ENCODE results near the gene TCP11. TPM values are rescaled to one million over a fixed set of nuclear protein-coding genes. Genes with fewer than 3 reads are reported as not detected.

TCP11 gene
- total and polyA plus RNA-seq, 2 donors (not counting 1 experiment from before 2014, with no cell fraction given), result not detected

DNA sequence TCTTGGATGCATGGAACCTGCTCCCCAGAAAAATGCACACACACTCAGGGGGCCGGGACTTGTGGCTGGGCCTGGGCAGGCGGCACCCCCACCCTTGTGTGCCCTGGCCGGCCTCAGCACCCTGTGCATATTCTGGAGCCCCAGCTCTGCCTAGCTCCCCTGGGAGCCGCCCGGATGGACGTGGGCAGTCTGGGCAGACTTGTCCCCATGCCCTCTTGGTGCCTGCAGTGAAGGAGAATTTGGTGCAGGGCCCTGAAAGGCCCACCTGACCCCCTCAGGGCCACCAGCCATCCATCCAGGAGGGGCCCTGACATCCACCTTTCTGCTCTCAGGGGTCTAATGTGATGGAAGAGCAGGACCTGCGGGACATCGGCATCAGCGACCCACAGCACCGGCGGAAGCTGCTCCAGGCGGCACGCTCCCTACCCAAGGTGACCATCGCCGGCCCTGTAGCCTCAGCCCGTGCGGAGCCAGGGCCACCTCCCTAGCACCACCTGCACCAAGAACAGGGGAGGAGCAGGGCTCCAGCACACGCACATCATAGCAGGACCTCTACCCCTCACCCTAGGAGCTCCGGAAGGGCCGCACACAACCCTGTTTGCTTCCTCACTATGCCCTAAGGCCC is 62.8 kb downstream of the TCP11 start:
- H3K4me3 ChIP-seq (ENCODE audit: control extremely low read depth in 1 of 5, extremely low read depth in 1 of 5, insufficient read depth in 1 of 5, low read depth in 2 of 5, low read length in 4 of 5), result no peak overlapping the region
- H3K4me2 ChIP-seq (replicated peaks; ENCODE audit: low read depth, low read length, poor library complexity, severe bottlenecking), result no peak overlapping the region
- no peak overlapping the region for H3K4me3 Mint-ChIP-seq
- DNase-seq (no peak), ATAC-seq (ENCODE audit: low read depth) (no peak)
- no peaks in the 10 kb centered on the region for H3K4me1 Mint-ChIP-seq
- H3K9me3 Mint-ChIP-seq (ENCODE audit: insufficient read depth), result no peaks in the 10 kb centered on the region
- 98% methylated on average over 17 of the region's 20 CpGs for WGBS (ENCODE audit: insufficient coverage)
- no peak overlapping the region for H3K27ac Mint-ChIP-seq
- ChIA-PET CTCF (no interaction called here), POLR2A (no interaction called here)
- H3K36me3 ChIP-seq (replicated peaks in 1 of 2; ENCODE audit: control extremely low read depth in 1 of 2, control insufficient read depth in 1 of 2, extremely low read depth in 1 of 2, insufficient read depth in 2 of 2, low read length in 1 of 2), result peaks cover 0 to 30% of the 10 kb centered on the region in 2 experiments
- TF ChIP-seq EZH2 (IDR thresholded peaks at IDR 0.05; ENCODE audit: borderline replicate concordance, insufficient read depth, low read depth, low read length, poor library complexity, severe bottlenecking), result no peak
- TF ChIP-seq, protein P1, sequence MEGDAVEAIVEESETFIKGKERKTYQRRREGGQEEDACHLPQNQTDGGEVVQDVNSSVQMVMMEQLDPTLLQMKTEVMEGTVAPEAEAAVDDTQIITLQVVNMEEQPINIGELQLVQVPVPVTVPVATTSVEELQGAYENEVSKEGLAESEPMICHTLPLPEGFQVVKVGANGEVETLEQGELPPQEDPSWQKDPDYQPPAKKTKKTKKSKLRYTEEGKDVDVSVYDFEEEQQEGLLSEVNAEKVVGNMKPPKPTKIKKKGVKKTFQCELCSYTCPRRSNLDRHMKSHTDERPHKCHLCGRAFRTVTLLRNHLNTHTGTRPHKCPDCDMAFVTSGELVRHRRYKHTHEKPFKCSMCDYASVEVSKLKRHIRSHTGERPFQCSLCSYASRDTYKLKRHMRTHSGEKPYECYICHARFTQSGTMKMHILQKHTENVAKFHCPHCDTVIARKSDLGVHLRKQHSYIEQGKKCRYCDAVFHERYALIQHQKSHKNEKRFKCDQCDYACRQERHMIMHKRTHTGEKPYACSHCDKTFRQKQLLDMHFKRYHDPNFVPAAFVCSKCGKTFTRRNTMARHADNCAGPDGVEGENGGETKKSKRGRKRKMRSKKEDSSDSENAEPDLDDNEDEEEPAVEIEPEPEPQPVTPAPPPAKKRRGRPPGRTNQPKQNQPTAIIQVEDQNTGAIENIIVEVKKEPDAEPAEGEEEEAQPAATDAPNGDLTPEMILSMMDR (IDR thresholded peaks at IDR 0.05), result no peak
- no peaks in the 10 kb centered on the region for H3K4me1 ChIP-seq (ENCODE audit: control insufficient read depth in 2 of 2, insufficient read depth in 2 of 2, low read length in 2 of 2)
- intact Hi-C loops (cut with micrococcal nuclease), result no loop called here
- no peak overlapping the region for H3K9ac ChIP-seq (ENCODE audit: low read length)
- H3K9me3 ChIP-seq (ENCODE audit: control extremely low read depth in 1 of 3, control insufficient read depth in 2 of 3, insufficient read depth in 1 of 3, low read length in 2 of 3), result no peaks in the 10 kb centered on the region
- no peak overlapping the region for H2AFZ ChIP-seq (ENCODE audit: insufficient read depth, low read depth, low read length, poor library complexity, severe bottlenecking)
- no peaks in the 10 kb centered on the region for H3K27me3 ChIP-seq (replicated peaks in 1 of 4; ENCODE audit: control extremely low read depth in 1 of 4, control insufficient read depth in 3 of 4, insufficient read depth in 4 of 4, low read length in 3 of 4)
- no peak overlapping the region for H3K27ac ChIP-seq (ENCODE audit: low read length in 2 of 2)
- H3K27me3 Mint-ChIP-seq, result no peaks in the 10 kb centered on the region
- no peaks in the 10 kb centered on the region for H4K20me1 ChIP-seq (ENCODE audit: control insufficient read depth, insufficient read depth, low read length, poor library complexity, severe bottlenecking)
- H3K79me2 ChIP-seq (ENCODE audit: control insufficient read depth, insufficient read depth, low read length), result no peaks in the 10 kb centered on the region

DNA sequence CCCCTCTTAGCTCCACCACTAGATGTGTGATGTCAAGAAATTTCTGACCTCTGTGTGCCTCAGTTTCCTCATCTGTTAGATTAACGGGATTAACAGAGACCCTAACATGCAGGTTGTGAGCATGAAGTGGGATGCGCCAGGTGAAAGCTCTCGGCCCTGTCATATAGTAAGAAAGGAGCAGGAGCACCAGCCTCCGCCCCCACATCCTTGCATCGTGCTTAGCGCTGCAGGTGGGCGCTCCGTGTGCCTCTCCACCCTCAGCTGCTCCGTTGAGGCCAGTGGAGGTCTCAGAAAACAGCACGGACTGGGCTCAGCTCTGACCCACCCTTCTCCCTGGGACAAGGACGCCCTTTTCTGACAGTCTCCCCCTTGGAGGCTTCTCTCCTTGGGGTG is 63.4 kb downstream of the TCP11 start:
- no peak overlapping the region for H2AFZ ChIP-seq (ENCODE audit: insufficient read depth, low read depth, low read length, poor library complexity, severe bottlenecking)
- Mint-ChIP-seq H3K4me1 (no peaks in the 10 kb centered on the region), H3K4me3 (no peak overlapping the region), H3K27me3 (no peaks in the 10 kb centered on the region), H3K9me3 (ENCODE audit: insufficient read depth) (no peaks in the 10 kb centered on the region), H3K27ac (no peak overlapping the region)
- DNase-seq (no peak), ATAC-seq (ENCODE audit: low read depth) (no peak)
- H3K27me3 ChIP-seq (replicated peaks in 1 of 4; ENCODE audit: control extremely low read depth in 1 of 4, control insufficient read depth in 3 of 4, insufficient read depth in 4 of 4, low read length in 3 of 4), result no peaks in the 10 kb centered on the region
- H4K20me1 ChIP-seq (ENCODE audit: control insufficient read depth, insufficient read depth, low read length, poor library complexity, severe bottlenecking), result no peaks in the 10 kb centered on the region
- no peaks in the 10 kb centered on the region for H3K4me1 ChIP-seq (ENCODE audit: control insufficient read depth in 2 of 2, insufficient read depth in 2 of 2, low read length in 2 of 2)
- TF ChIP-seq, protein P1 (IDR thresholded peaks at IDR 0.05), result no peak
- TF ChIP-seq EZH2 (IDR thresholded peaks at IDR 0.05; ENCODE audit: borderline replicate concordance, insufficient read depth, low read depth, low read length, poor library complexity, severe bottlenecking), result no peak
- H3K79me2 ChIP-seq (ENCODE audit: control insufficient read depth, insufficient read depth, low read length), result no peaks in the 10 kb centered on the region
- 100% methylated on average over 6 of the region's 11 CpGs for WGBS (ENCODE audit: insufficient coverage)
- H3K27ac ChIP-seq (ENCODE audit: low read length in 2 of 2), result no peak overlapping the region
- peaks cover 0 to 25% of the 10 kb centered on the region in 2 experiments for H3K36me3 ChIP-seq (replicated peaks in 1 of 2; ENCODE audit: control extremely low read depth in 1 of 2, control insufficient read depth in 1 of 2, extremely low read depth in 1 of 2, insufficient read depth in 2 of 2, low read length in 1 of 2)
- intact Hi-C loops (cut with micrococcal nuclease), result no loop called here
- no peak overlapping the region for H3K9ac ChIP-seq (ENCODE audit: low read length)
- ChIA-PET POLR2A (no interaction called here), CTCF (no interaction called here)
- H3K4me3 ChIP-seq (ENCODE audit: control extremely low read depth in 1 of 5, extremely low read depth in 1 of 5, insufficient read depth in 1 of 5, low read depth in 2 of 5, low read length in 4 of 5), result no peak overlapping the region
- H3K9me3 ChIP-seq (ENCODE audit: control extremely low read depth in 1 of 3, control insufficient read depth in 2 of 3, insufficient read depth in 1 of 3, low read length in 2 of 3), result no peaks in the 10 kb centered on the region
- H3K4me2 ChIP-seq (replicated peaks; ENCODE audit: low read depth, low read length, poor library complexity, severe bottlenecking), result no peak overlapping the region

Data from B cell (primary cell).